Raji (cell line): Measurements from ENCODE around the gene SYPL2.
A peak's percentile ranks its signal among the peaks of the same experiment; 100 is the strongest.

ENCODE experiments used
- POLR2A ChIP-seq: IDR thresholded peaks from 2 replicates; pipeline ENCODE4 v1.6.1; 2011; ENCODE audit warnings: low read depth, low read length, control low read depth; ENCODE audit not compliant: insufficient read depth

SYPL2 gene

GRCh38 chr1:109484519-109484975 lies 18.2 kb downstream of the SYPL2 start:
- TF ChIP-seq POLR2A: no peak

GRCh38 chr1:109485001-109485400 lies 18.7 kb downstream of the SYPL2 start:
- TF ChIP-seq POLR2A: no peak

- no peak for TF ChIP-seq POLR2A
These were observed 20.9 kb downstream of the SYPL2 start for GRCh38 chr1:109487261-109487660.

GRCh38 chr1:109488201-109488600 lies 21.9 kb downstream of the SYPL2 start:
- TF ChIP-seq POLR2A: no peak

- TF ChIP-seq POLR2A: no peak
These were observed 22.4 kb downstream of the SYPL2 start for GRCh38 chr1:109488696-109489095.

GRCh38 chr1:109490029-109490933 lies 23.9 kb downstream of the SYPL2 start:
- no peak for TF ChIP-seq POLR2A

GRCh38 chr1:109490934-109491302 lies 24.6 kb downstream of the SYPL2 start:
- no peak for TF ChIP-seq POLR2A

- no peak for TF ChIP-seq POLR2A
These were observed 25.0 kb downstream of the SYPL2 start for GRCh38 chr1:109491372-109491771.

- no peak for TF ChIP-seq POLR2A
These were observed 26.4 kb downstream of the SYPL2 start for GRCh38 chr1:109492779-109493178.

- no peak for TF ChIP-seq POLR2A
These were observed 26.9 kb downstream of the SYPL2 start for GRCh38 chr1:109493227-109493626.

- peak; percentile 88 for TF ChIP-seq POLR2A
These were observed 27.6 kb downstream of the SYPL2 start, which contains the start of gene CYB561D1 for GRCh38 chr1:109493805-109494539. Gene CYB561D1, plus strand, starts transcription at chr1:109494094. Its CDS starts 46 bp downstream, at chr1:109494140.

GRCh38 chr1:109495738-109496137 lies 29.4 kb downstream of the SYPL2 start:
- TF ChIP-seq POLR2A: no peak

GRCh38 chr1:109497449-109498160 lies 31.3 kb downstream of the SYPL2 start:
- no peak for TF ChIP-seq POLR2A

GRCh38 chr1:109498161-109498801 lies 31.9 kb downstream of the SYPL2 start:
- no peak for TF ChIP-seq POLR2A

- no peak for TF ChIP-seq POLR2A
These were observed 32.7 kb downstream of the SYPL2 start for GRCh38 chr1:109499081-109499480.
